ENCODE measurements around the gene APOL4.

The APOL4 gene

DNA sequence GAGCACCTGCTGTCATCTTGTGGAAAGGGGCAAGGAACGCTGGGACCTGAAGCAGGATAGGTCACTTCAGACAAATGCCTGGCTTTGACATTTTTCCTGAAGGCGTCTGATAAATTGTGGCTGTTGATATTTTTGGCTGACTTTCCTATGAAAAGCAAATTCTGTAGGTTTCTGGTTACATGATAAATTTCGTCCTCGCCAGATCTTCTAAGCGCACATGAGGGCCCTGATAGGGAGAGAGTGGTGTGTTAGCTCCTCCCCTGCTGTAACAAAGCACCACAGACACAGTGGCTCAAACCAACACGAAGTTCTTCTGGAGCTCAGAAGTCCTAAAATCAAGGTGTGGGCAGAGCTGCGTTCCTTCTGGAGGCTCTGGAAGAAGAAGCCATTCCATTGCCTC, 19.6 kb downstream of the APOL4 start:
- no peaks in the 10 kb centered on the region for H3K36me3 ChIP-seq (ENCODE audit: control insufficient read depth, insufficient read depth, low read length)
- H3K27me3 ChIP-seq (replicated peaks; ENCODE audit: control insufficient read depth, insufficient read depth, low read length), result no peaks in the 10 kb centered on the region; the same call in none of the 2 replicates
- DNase-seq (ENCODE audit: extremely low read depth, insufficient read length), result no peak
- TF ChIP-seq, protein P1, sequence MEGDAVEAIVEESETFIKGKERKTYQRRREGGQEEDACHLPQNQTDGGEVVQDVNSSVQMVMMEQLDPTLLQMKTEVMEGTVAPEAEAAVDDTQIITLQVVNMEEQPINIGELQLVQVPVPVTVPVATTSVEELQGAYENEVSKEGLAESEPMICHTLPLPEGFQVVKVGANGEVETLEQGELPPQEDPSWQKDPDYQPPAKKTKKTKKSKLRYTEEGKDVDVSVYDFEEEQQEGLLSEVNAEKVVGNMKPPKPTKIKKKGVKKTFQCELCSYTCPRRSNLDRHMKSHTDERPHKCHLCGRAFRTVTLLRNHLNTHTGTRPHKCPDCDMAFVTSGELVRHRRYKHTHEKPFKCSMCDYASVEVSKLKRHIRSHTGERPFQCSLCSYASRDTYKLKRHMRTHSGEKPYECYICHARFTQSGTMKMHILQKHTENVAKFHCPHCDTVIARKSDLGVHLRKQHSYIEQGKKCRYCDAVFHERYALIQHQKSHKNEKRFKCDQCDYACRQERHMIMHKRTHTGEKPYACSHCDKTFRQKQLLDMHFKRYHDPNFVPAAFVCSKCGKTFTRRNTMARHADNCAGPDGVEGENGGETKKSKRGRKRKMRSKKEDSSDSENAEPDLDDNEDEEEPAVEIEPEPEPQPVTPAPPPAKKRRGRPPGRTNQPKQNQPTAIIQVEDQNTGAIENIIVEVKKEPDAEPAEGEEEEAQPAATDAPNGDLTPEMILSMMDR (IDR thresholded peaks at IDR 0.05; ENCODE audit: insufficient read depth, low read length, poor library complexity, severe bottlenecking), result no peak
- no peak overlapping the region for H3K4me3 ChIP-seq (replicated peaks; ENCODE audit: low read depth, low read length)

DNA sequence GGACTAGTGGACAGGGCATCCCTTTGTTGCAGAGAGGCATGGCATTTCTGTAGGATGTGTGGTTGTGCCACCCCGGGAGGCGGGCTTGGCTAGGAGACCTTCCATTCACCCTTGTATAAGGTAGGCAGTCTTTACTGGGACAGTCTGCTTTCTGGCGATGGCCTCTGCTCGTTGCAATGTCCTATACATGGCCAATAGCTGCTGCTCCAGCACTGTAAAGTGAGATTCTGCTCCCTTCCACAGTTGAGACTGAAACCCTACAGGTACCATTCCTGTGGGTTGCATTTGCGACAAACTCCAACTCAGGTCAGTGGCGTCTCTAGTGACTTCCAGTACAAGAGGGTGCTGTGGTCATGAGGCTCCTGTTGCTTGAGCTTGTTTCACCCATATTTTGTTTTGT, 20.7 kb downstream of the APOL4 start:
- TF ChIP-seq, protein P1 (IDR thresholded peaks at IDR 0.05; ENCODE audit: insufficient read depth, low read length, poor library complexity, severe bottlenecking), result no peak
- H3K27me3 ChIP-seq (replicated peaks; ENCODE audit: control insufficient read depth, insufficient read depth, low read length), result no peaks in the 10 kb centered on the region; the same call in none of the 2 replicates
- no peaks in the 10 kb centered on the region for H3K36me3 ChIP-seq (ENCODE audit: control insufficient read depth, insufficient read depth, low read length)
- DNase-seq (ENCODE audit: extremely low read depth, insufficient read length), result no peak
- no peak overlapping the region for H3K4me3 ChIP-seq (replicated peaks; ENCODE audit: low read depth, low read length)

DNA sequence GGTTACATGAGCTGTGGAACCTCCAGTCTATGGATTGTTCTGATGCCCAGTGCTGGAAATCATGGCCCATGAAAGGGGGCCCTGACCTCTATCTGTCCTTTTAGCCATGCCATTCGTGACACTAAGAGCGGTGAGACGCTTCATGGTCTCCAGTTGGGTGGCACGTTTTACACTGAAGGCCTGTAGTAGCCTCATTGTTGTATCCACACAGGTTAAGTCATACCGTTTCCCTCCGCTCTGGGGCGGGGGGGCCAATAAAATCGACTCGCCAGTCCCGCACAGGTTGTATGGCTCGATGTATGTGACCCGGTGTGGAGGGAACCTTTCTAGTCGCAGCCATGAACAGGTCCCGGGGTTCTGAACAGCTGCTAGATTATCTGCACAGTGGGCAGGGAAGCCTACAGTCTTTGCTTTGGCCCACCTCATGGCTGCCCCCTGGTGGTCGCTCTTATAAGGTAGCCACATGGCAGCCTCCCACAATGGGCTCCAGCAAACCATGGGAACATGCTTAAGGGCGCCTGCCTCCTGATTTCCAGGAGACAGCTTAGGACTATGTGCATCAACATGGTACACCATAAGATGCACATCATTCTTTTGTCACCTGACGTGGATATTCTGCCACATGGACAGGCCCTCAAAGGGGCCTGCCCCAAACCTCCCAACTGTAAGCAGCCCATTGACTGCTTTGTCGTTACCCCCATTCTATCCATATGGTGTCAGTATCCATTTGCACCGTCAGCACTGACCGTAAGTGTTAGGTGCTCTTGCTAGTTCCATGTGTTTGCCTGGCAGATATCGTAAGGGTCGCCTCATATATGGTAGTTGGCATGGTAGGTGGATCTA, 21.4 kb downstream of the APOL4 start:
- TF ChIP-seq, protein P1 (IDR thresholded peaks at IDR 0.05; ENCODE audit: insufficient read depth, low read length, poor library complexity, severe bottlenecking), result peak; percentile 95
- DNase-seq (ENCODE audit: extremely low read depth, insufficient read length), result no peak
- Histone ChIP-seq H3K27me3 (replicated peaks; ENCODE audit: control insufficient read depth, insufficient read depth, low read length) (no peaks in the 10 kb centered on the region; the same call in none of the 2 replicates), H3K4me3 (replicated peaks; ENCODE audit: low read depth, low read length) (no peak overlapping the region), H3K36me3 (ENCODE audit: control insufficient read depth, insufficient read depth, low read length) (no peaks in the 10 kb centered on the region)

DNA sequence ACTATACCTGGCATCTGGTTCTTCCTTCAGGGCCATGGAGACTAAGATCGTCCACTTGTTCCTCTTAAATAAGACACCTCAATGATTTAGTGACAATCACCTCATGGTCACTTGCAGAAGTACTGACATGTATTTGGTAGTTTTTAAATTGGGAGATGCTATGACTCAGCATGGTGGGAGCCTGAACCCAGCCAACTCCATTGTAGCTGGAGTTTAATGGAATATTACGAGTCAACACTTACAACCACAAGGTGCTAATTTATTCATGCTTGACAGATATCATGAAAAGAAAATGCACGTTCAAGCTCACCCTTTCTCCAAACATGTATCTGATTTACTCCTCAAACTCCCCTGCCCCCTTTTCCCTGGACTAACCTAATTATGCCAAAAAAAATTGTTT, 24.4 kb downstream of the APOL4 start:
- Histone ChIP-seq H3K27me3 (replicated peaks; ENCODE audit: control insufficient read depth, insufficient read depth, low read length) (no peaks in the 10 kb centered on the region), H3K4me3 (replicated peaks; ENCODE audit: low read depth, low read length) (no peak overlapping the region), H3K36me3 (ENCODE audit: control insufficient read depth, insufficient read depth, low read length) (no peaks in the 10 kb centered on the region)
- TF ChIP-seq, protein P1 (IDR thresholded peaks at IDR 0.05; ENCODE audit: insufficient read depth, low read length, poor library complexity, severe bottlenecking), result no peak
- DNase-seq (ENCODE audit: extremely low read depth, insufficient read length), result no peak

DNA sequence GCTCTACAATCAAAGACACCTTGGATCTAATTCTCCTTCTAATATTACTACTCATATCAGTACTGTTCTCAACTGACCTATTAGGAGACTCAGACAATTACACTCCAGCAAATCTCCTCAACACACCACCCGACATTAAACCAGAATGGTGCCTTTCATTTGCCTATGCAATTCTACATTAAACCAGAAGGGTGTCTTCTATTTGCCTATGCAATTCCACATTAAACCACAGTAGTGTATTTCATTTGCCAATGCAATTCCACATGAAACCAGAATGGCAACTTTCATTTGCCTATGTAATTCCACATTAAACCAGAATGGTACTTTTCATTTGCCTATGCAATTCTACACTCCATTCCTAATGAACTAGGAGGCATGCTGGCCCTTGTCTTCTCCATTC, 25.7 kb downstream of the APOL4 start:
- Histone ChIP-seq H3K36me3 (ENCODE audit: control insufficient read depth, insufficient read depth, low read length) (no peaks in the 10 kb centered on the region), H3K27me3 (replicated peaks; ENCODE audit: control insufficient read depth, insufficient read depth, low read length) (no peaks in the 10 kb centered on the region), H3K4me3 (replicated peaks; ENCODE audit: low read depth, low read length) (no peak overlapping the region)
- no peak for DNase-seq (ENCODE audit: extremely low read depth, insufficient read length)
- TF ChIP-seq, protein P1 (IDR thresholded peaks at IDR 0.05; ENCODE audit: insufficient read depth, low read length, poor library complexity, severe bottlenecking), result no peak

Measured in GM06990 (cell line).